Measurements from ENCODE around the gene DCAF11.

Gene DCAF11

GRCh38 chr14:24079491-24080141, 35.0 kb upstream of the DCAF11 start:
- peak in 5 of 14 donors; percentile 6 to 91 (median 16) for DNase-seq

GRCh38 chr14:24080142-24080530, 34.4 kb upstream of the DCAF11 start:
- peak in 1 of 14 donors; percentile 4 for DNase-seq

- peak in 11 of 14 donors; percentile 11 to 80 (median 54) for DNase-seq
Observed at GRCh38 chr14:24080888-24081738, 33.5 kb upstream of the DCAF11 start.

- peak in 1 of 14 donors; percentile 35 for DNase-seq
Observed at GRCh38 chr14:24081739-24082211, 32.8 kb upstream of the DCAF11 start.

- DNase-seq: no peak
Observed at GRCh38 chr14:24082411-24083080, 32.0 kb upstream of the DCAF11 start.

GRCh38 chr14:24083462-24083861, 31.1 kb upstream of the DCAF11 start:
- no peak for DNase-seq

GRCh38 chr14:24084440-24084839, 30.1 kb upstream of the DCAF11 start:
- no peak for DNase-seq

- no peak for DNase-seq
Observed at GRCh38 chr14:24085215-24085614, 29.4 kb upstream of the DCAF11 start.

- DNase-seq: no peak
Observed at GRCh38 chr14:24086193-24086955, 28.2 kb upstream of the DCAF11 start.

- no peak for DNase-seq
Observed at GRCh38 chr14:24087004-24087403, 27.6 kb upstream of the DCAF11 start.

GRCh38 chr14:24088095-24088494, 26.5 kb upstream of the DCAF11 start:
- DNase-seq: no peak

GRCh38 chr14:24089890-24090289, 24.7 kb upstream of the DCAF11 start:
- DNase-seq: no peak

GRCh38 chr14:24092110-24092504, 22.5 kb upstream of the DCAF11 start:
- no peak for DNase-seq

GRCh38 chr14:24092505-24093206, 21.9 kb upstream of the DCAF11 start:
- no peak for DNase-seq

GRCh38 chr14:24093207-24093900, 21.2 kb upstream of the DCAF11 start:
- DNase-seq: no peak

- DNase-seq: peak in 13 of 14 donors; percentile 48 to 85 (median 71)
Observed at GRCh38 chr14:24093901-24094840, 20.4 kb upstream of the DCAF11 start, which contains the start of gene PCK2. TSS of gene PCK2 (plus strand) at chr14:24094311. CDS start at chr14:24094406, 95 bp downstream.

- DNase-seq: peak in 3 of 14 donors; percentile 30 to 52 (median 41)
Observed at GRCh38 chr14:24094841-24095270, 19.7 kb upstream of the DCAF11 start.

- peak in 6 of 14 donors; percentile 14 to 47 (median 34) for DNase-seq
Observed at GRCh38 chr14:24095271-24096068, 19.1 kb upstream of the DCAF11 start.
